ENCODE measurements around the gene RASSF10.

DNA sequence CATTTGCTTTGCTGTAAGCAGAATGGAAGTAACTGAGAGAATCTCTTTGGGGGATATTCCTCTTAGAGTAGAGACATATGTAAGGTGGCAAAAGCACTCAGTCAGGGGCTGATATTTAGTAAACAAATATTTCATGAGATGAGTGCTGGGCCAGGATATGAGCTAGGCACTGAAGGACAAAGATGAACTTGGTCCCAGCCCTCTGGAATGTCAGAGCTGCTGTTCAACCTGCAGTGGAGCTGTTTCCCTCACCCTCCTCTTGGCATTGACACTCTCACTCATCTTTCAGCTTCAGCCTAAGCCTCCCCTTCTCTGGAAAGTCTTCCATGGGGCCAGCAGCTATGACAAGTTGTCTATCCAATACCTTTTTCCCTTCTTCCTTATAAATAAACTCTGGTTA is 22.2 kb downstream of the RASSF10 start:
- TF ChIP-seq, protein P1, sequence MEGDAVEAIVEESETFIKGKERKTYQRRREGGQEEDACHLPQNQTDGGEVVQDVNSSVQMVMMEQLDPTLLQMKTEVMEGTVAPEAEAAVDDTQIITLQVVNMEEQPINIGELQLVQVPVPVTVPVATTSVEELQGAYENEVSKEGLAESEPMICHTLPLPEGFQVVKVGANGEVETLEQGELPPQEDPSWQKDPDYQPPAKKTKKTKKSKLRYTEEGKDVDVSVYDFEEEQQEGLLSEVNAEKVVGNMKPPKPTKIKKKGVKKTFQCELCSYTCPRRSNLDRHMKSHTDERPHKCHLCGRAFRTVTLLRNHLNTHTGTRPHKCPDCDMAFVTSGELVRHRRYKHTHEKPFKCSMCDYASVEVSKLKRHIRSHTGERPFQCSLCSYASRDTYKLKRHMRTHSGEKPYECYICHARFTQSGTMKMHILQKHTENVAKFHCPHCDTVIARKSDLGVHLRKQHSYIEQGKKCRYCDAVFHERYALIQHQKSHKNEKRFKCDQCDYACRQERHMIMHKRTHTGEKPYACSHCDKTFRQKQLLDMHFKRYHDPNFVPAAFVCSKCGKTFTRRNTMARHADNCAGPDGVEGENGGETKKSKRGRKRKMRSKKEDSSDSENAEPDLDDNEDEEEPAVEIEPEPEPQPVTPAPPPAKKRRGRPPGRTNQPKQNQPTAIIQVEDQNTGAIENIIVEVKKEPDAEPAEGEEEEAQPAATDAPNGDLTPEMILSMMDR (conservative IDR thresholded peaks at IDR 0.05): no peak
- no peak for TF ChIP-seq ZFX (IDR thresholded peaks at IDR 0.05)
